Ovary (tissue), 9 donors: ENCODE measurements around the gene TMEM114. TPM values are rescaled to one million over a fixed set of nuclear protein-coding genes. Genes with fewer than 3 reads are reported as not detected.

ENCODE experiments used
- DNase-seq, 5 donors: peaks; one replicate each; pipeline ENCODE4 v3.0.0-alpha.2; 2019 to 2020
- H3K27ac ChIP-seq, 2 donors: fragments of 200-600 bp; one replicate each; pipeline versions ENCODE4 v1.5.1 to v1.8.0; 2019 to 2022
- H3K27me3 ChIP-seq: fragments of 200-600 bp; one replicate; pipeline ENCODE4 v1.8.0; 2022
- H3K36me3 ChIP-seq: fragments of 200-600 bp; sonication (generic); one replicate; pipeline ENCODE4 v1.5.1; 2019
- H3K4me1 ChIP-seq: one replicate; pipeline ENCODE4 v1.8.1; 2013; ENCODE audit warnings: mild to moderate bottlenecking, moderate library complexity; ENCODE audit not compliant: insufficient read depth
- H3K4me3 ChIP-seq: fragments of 200-600 bp; sonication (generic); one replicate; pipeline ENCODE4 v1.5.1; 2017
- H3K9me3 ChIP-seq, 2 donors: fragments of 200-600 bp in 1 of 2; sonication (generic) in 1 of 2; one replicate each; pipeline versions ENCODE4 v1.5.1 to v1.8.1; 2013 to 2019; ENCODE audit warnings: mild to moderate bottlenecking in 1 of 2, moderate library complexity in 1 of 2
- EP300 ChIP-seq: sonication (generic); formaldehyde crosslinking; IDR thresholded peaks from one replicate; pipeline ENCODE4 v1.6.1; 2017; ENCODE audit warnings: antibody characterized with exemption
- POLR2A ChIP-seq: fragments of 450-650 bp; IDR thresholded peaks from one replicate; pipeline ENCODE4 v1.6.1; 2017; ENCODE audit warnings: antibody characterized with exemption, mild to moderate bottlenecking, moderate library complexity
- WGBS, 3 donors: extraction: QIAGEN DNeasy Blood & Tissue Kit in 1 of 3; methylation state at CpG; one replicate each; pipeline versions ENCODE4 v1.1.5 to v1.1.7; 2013 to 2017; 5-methylcytosine and 5-hydroxymethylcytosine counted together
- intact Hi-C, 4 donors: fragments of 100-400 bp; cut with DNase I; formaldehyde crosslinking; loops; one replicate each; pipeline versions ENCODE4 v1.11.0 to v1.15.1; 2022 to 2023
- polyA plus RNA-seq, 2 donors: library from polyadenylated mRNA; stranded (reverse); fragments of 200-250 nt in 1 of 2; fragments of 350-450 nt in 1 of 2; fragmentation: Illumina TruSeq in 1 of 2; extraction: RNeasy Lipid Tissue Mini Kit (QIAGEN cat#74804) in 1 of 2; gene quantifications; one replicate each; pipeline ENCODE4 v1.2.3, GENCODE V29; 2013 to 2014
- total RNA-seq, 7 donors: library from RNA; depleted of rRNA in 2 of 7; stranded (reverse); fragments of >200 nt in 2 of 7; fragmentation: NEBNext Ultra II Directional in 3 of 7; extraction: Animal tissue kit (Norgen Biotek cat#: 25700) in 3 of 7; gene quantifications; one replicate each; pipeline versions ENCODE4 v1.1.0 to v1.2.4, GENCODE V29; 2016 to 2023
- TF ChIP-seq, protein P1 (sequence below), 3 donors: fragments of 450-650 bp in 2 of 3; fragments of 200-600 bp in 1 of 3; IDR thresholded peaks; one replicate each; pipeline versions ENCODE4 v1.5.1 to v1.8.0; 2016 to 2022; ENCODE audit warnings: antibody characterized with exemption in 3 of 3, mild to moderate bottlenecking in 1 of 3
- donor health status: DM: no; HTN: no; CAD: no; lungs with moderate emphysema.
- donor health status: DM: no; HTN: no; CAD: no.
- donor health status: Bipolar disorder and iron deficiency.
- donor health status: DM: yes; HTN: yes; CAD: no.
- donor health status: DM: no; HTN: no; CAD: no.
- donor health status: DM: yes; HTN: yes; CAD: no.

Gene TMEM114
- total and polyA plus RNA-seq, 9 donors: not detected

DNA sequence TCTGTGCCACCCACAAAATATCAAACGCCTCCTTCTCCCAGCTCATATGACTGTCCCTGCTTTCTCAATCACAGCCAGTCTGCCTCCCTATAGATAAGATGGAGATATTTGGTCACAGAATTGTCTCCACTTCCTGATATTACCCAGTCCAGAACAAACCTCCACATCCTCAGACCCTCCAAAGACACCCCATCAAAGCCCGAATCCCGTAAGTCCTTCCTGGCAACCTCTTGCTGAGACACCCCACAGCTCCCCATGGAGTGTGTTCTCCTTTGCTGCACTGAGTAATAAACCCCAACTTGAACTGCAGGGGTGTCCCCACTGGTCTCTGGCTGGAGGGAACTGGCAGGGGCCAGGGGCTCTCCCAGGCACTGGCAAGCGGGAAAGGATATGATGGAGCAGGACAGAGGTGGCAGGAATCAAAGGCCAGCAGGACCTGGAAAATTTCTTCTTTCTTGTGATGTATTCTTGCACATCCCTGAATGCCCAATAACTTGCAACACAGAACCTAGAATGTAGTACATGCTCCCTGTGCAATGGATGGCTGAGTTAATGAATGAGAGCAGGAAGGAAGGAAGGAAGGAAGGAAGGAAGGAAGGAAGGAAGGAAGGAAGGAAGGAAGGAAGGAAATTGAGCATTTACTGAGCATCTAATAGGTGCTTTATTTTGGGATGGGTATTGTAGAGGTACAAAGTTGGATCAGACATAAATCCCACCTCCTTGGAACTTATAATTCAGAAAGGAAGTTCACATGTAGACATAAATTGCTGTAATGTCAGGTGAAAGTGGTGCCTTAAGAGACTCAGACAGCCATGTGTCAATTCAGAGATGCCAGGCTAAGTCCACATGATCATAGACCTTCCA, 13.9 kb downstream of the TMEM114 start:
- Histone ChIP-seq H3K4me3 (no peak overlapping the region), H3K27ac (no peak overlapping the region), H3K4me1 (no peaks in the 10 kb centered on the region), H3K27me3 (no peaks in the 10 kb centered on the region), H3K9me3 (no peaks in the 10 kb centered on the region), H3K36me3 (no peaks in the 10 kb centered on the region)
- no peak for DNase-seq
- intact Hi-C loops: loop anchor here in 2 of 4 donors (10.0 kb wide), 3 partner anchors 208 to 438 kb away; partner anchors contain the start of gene LITAFD (in 1 of the 2)
- WGBS, 3 donors: 75 to 83% (median 78%) methylated on average over 4 of the region's 4 CpGs
- TF ChIP-seq EP300 (no peak), POLR2A (no peak)
- TF ChIP-seq, protein P1, sequence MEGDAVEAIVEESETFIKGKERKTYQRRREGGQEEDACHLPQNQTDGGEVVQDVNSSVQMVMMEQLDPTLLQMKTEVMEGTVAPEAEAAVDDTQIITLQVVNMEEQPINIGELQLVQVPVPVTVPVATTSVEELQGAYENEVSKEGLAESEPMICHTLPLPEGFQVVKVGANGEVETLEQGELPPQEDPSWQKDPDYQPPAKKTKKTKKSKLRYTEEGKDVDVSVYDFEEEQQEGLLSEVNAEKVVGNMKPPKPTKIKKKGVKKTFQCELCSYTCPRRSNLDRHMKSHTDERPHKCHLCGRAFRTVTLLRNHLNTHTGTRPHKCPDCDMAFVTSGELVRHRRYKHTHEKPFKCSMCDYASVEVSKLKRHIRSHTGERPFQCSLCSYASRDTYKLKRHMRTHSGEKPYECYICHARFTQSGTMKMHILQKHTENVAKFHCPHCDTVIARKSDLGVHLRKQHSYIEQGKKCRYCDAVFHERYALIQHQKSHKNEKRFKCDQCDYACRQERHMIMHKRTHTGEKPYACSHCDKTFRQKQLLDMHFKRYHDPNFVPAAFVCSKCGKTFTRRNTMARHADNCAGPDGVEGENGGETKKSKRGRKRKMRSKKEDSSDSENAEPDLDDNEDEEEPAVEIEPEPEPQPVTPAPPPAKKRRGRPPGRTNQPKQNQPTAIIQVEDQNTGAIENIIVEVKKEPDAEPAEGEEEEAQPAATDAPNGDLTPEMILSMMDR (IDR thresholded peaks at IDR 0.05): no peak

DNA sequence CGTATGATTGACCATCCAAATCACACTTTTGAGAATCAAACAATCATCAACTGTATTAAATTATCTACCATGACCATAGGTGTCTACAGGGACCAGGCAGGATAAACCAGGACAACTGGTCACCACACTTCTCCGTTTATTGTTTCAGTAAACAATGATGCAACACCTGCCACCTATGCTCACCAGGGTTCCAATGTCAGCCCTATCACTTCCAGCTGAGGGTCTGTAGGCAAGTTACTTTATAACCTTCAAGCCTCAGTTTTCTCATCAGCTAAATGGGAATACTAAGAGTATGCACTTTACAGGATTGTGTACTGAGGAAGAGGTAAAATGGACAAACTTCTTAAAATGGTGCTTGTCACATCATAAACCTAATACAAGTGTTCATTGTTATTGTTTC, 14.9 kb downstream of the TMEM114 start:
- Histone ChIP-seq H3K4me1 (no peaks in the 10 kb centered on the region), H3K27ac (no peak overlapping the region), H3K4me3 (no peak overlapping the region), H3K9me3 (no peaks in the 10 kb centered on the region), H3K27me3 (no peaks in the 10 kb centered on the region), H3K36me3 (no peaks in the 10 kb centered on the region)
- DNase-seq: no peak
- WGBS, 3 donors: 55 to 71% (median 64%) methylated on average over 2 of the region's 2 CpGs
- TF ChIP-seq POLR2A (no peak), EP300 (no peak)
- TF ChIP-seq, protein P1 (IDR thresholded peaks at IDR 0.05): no peak
- intact Hi-C loops: loop anchor here in 2 of 4 donors (10.0 kb wide), 3 partner anchors 209 to 439 kb away; partner anchors contain the start of gene LITAFD (in 1 of the 2)

DNA sequence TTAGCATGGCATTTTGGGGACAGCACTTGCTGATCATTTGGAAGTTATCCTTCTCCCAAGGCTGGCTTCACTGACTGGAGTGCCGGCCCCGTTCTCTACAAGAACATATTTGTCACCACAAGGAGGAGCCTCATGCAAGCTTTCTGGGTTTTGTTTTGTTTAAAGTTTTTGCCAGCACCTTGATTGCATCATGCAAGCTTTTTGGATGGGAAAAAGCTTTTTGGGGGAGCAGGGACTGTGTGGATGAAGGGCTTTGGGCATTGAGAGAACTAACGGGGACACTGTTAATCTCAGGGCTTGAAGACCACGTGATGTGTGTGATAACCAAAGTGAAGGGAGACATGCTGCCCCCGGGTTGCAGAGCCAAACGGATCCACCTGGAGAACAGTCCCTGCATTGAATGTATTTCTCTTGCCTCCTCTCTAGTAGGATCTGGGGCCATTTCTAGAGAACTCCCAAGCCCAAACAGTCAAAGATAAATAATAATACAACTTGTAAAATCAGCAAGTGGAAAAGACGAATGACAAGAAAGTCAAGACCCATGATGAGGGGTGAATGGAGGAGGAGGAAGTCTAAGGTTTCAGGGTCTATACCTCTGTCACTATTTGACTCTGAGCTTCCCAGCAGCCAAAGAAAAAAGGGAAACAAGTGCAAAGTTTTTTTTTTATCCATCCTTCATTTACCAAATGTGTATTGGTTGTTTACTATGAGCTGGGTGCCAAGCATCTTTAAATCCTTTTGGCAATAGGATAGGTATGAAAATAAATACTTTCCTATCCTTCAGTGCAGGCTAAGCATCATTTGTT, 17.2 kb downstream of the TMEM114 start:
- WGBS, 3 donors: 15 to 20% (median 16%) methylated on average over 7 of the region's 7 CpGs

More for the DNA sequence above, 17.2 kb downstream of the TMEM114 start:
- Histone ChIP-seq H3K36me3 (no peaks in the 10 kb centered on the region), H3K9me3 (no peaks in the 10 kb centered on the region), H3K4me1 (no peaks in the 10 kb centered on the region), H3K4me3 (no peak overlapping the region), H3K27me3 (no peaks in the 10 kb centered on the region), H3K27ac (no peak overlapping the region)
- TF ChIP-seq, protein P1 (IDR thresholded peaks at IDR 0.05): no peak
- peak; percentile 7 for TF ChIP-seq POLR2A
- DNase-seq: no peak
- intact Hi-C loops: loop anchor here in 2 of 4 donors (10.0 kb wide), 3 partner anchors 212 to 442 kb away; partner anchors contain the start of gene LITAFD (in 1 of the 2)
